Measurements from ENCODE around the gene WWOX.
A peak's percentile ranks its signal among the peaks of the same experiment; 100 is the strongest.

Gene WWOX

DNA sequence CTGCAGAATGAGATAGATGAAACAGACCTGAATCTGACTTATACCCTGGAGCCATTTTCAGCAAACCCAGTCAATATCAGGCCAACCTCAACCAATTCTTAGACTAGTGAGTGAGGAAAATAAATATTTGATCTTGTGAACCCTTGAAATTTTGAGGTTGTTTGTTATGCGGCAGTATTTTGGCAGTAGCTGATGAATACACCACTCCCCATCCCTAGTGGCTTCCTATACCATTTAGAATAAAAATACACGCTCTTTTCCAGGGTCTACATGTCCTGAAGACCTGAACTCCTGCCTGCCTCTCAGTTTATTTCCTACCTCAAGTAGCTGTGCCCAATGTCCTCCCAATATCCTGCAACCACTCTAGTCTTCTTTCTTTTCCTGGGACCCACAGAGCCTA, 647.3 kb downstream of the WWOX start:
- TF ChIP-seq, protein P1, sequence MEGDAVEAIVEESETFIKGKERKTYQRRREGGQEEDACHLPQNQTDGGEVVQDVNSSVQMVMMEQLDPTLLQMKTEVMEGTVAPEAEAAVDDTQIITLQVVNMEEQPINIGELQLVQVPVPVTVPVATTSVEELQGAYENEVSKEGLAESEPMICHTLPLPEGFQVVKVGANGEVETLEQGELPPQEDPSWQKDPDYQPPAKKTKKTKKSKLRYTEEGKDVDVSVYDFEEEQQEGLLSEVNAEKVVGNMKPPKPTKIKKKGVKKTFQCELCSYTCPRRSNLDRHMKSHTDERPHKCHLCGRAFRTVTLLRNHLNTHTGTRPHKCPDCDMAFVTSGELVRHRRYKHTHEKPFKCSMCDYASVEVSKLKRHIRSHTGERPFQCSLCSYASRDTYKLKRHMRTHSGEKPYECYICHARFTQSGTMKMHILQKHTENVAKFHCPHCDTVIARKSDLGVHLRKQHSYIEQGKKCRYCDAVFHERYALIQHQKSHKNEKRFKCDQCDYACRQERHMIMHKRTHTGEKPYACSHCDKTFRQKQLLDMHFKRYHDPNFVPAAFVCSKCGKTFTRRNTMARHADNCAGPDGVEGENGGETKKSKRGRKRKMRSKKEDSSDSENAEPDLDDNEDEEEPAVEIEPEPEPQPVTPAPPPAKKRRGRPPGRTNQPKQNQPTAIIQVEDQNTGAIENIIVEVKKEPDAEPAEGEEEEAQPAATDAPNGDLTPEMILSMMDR (IDR thresholded peaks at IDR 0.05; ENCODE audit: insufficient read depth, low read depth, low read length, missing control alignments), result no peak
- H3K4me3 ChIP-seq (ENCODE audit: low read length), result no peak overlapping the region
- no peak for DNase-seq (ENCODE audit: low read depth)

DNA sequence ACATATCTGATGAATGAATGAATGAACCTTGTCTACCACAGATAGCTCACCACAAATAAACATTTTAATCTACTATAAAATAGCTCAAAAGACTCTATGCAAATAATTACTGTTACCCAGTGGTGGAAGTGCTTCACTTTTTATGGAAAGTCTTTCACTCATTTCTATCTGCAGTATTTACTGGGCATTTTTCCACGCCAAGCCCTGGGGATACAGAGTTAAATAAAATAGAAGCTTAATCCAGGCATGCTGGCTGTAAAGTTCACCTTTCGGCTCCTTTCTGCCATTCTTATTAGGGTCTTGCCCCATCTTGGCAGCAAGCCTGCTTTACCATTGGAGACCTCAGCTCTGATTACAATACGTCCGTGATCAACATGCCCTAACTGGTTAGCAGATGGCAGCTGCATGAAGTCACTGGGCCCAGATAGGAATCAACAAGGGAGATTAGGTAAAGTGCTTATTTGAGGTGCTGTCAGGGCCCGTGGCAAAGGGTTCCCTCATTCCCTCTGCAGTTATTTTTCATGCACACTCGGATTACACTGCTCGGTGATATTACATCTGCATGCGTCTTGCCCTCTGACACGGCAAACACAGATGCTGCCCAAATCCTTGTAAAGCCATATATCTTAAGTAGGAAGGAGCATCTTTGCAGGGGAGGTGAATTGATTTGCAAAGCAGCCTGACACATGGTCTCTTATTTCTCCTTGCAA, 648.9 kb downstream of the WWOX start:
- peak; percentile 78 for DNase-seq (ENCODE audit: low read depth)
- H3K4me3 ChIP-seq (ENCODE audit: low read length), result no peak overlapping the region
- TF ChIP-seq, protein P1 (IDR thresholded peaks at IDR 0.05; ENCODE audit: insufficient read depth, low read depth, low read length, missing control alignments), result no peak

DNA sequence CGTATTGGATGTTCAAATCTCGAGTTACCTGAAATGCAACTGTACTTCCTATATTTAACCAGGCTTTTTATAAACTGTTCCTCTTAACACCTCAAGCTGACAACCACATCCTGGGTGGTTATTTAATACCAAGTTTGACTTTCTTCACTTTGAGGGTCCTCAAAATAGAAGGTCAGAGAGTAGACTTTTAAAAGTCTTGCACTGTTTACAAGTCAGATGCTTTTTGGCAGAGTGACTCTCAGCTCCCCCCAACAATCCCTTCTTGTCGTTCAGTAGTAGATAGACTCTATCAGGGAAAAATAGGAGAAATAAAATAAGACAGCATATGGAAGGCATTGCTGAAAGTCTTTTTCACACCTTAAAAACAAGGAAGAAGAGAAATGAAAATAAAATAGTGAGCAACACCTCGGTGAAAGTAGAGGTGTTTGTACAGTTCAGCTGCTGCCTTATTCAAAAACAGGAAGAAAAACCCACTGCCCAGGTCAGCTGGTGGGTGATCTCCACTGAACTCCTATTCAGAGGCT, 650.4 kb downstream of the WWOX start:
- TF ChIP-seq, protein P1 (IDR thresholded peaks at IDR 0.05; ENCODE audit: insufficient read depth, low read depth, low read length, missing control alignments), result no peak
- H3K4me3 ChIP-seq (ENCODE audit: low read length), result no peak overlapping the region
- no peak for DNase-seq (ENCODE audit: low read depth)

DNA sequence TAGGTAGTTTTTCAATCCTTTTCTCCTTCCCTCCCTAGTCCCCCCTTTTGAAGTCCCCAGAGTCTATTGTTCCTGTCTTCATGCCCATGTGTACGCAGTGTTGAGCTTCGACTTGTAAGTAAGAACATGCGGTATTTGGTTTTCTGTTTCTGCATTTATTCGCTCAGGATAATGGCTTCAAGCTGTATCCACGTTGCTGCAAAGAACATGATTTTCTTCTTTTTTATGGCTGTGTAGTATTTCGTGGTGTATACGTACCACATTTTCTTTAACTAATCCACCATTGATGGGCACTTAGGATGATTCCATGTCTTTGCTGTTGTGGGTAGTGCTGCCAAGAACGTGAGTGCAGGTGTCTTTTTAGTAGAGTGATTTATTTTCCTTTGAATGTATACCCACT, 651.2 kb downstream of the WWOX start:
- no peak for DNase-seq (ENCODE audit: low read depth)
- no peak overlapping the region for H3K4me3 ChIP-seq (ENCODE audit: low read length)
- TF ChIP-seq, protein P1 (IDR thresholded peaks at IDR 0.05; ENCODE audit: insufficient read depth, low read depth, low read length, missing control alignments), result no peak

DNA sequence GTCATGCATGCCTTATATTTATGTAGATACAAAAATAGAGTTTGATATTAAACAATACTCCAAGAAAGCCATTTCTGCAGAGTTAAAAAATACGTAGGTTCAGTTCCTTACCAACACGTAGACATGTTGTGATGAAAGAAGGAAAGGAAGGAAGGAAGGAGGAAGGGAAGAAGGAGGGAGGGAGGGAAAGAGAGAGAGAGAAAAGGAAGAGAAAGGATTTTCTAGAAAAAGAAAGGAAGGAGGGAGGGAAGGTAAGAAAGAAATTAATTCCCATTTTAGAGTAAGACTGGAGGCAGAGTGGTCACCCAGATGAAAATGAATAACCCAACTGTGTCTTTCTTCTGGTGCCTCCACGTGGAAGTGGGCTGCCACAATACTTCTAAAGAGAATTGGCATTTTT, 652.1 kb downstream of the WWOX start:
- TF ChIP-seq, protein P1 (IDR thresholded peaks at IDR 0.05; ENCODE audit: insufficient read depth, low read depth, low read length, missing control alignments), result no peak
- no peak overlapping the region for H3K4me3 ChIP-seq (ENCODE audit: low read length)
- no peak for DNase-seq (ENCODE audit: low read depth)

DNA sequence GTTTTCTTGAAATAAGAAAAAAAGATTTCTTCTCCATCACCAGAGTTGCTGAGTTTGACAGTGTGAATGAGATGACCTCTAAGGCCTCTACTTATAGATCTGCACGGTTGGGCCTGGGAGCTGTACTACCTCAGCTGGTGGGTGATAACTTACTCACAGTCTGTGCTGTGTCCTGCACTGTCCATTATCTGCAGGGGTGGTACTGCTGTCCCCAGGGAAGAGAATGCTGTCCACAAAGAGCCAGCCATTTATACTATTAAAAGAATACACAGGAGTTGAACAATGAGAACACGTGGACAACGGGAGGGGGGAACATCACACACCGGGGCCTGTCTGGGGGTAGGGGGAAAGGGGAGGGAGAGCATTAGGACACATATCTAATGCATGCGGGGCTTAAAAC, 655.3 kb downstream of the WWOX start:
- no peak overlapping the region for H3K4me3 ChIP-seq (ENCODE audit: low read length)
- DNase-seq (ENCODE audit: low read depth), result no peak
- TF ChIP-seq, protein P1 (IDR thresholded peaks at IDR 0.05; ENCODE audit: insufficient read depth, low read depth, low read length, missing control alignments), result no peak

All from epithelial cell of esophagus (primary cell).